A673 (cell line): ENCODE results near the gene STARD5. TPM values are rescaled to one million over a fixed set of nuclear protein-coding genes. Genes with fewer than 3 reads are reported as not detected.

Experiments
- BruUV-seq: library from RNA; stranded (reverse); fragments of 400-500 nt; replicated peaks from 2 replicates; lab custom pipeline; 2021; lab: Mats Ljungman, UMichigan
- CTCF ChIA-PET: fragments of 300-600 bp; sonication (Branson Sonifier 250); formaldehyde crosslinking; loops from one replicate; lab custom pipeline; 2022; ENCODE audit warnings: antibody characterized with exemption; lab: Charles Lee
- POLR2A ChIA-PET: fragments of 300-600 bp; sonication (Branson Sonifier 250); formaldehyde crosslinking; loops from one replicate; lab custom pipeline; 2022; ENCODE audit warnings: antibody characterized with exemption; ENCODE audit not compliant: low non-redundant PET; lab: Charles Lee
- DNase-seq: peaks from one replicate; pipeline ENCODE4 v3.0.0-alpha.2; 2015; ENCODE audit warnings: low spot score
- H3K27ac ChIP-seq: fragments of 200-600 bp; sonication (generic); 2 replicates; pipeline ENCODE4 v1.5.1; 2016; ENCODE audit warnings: mixed run types, low read depth, mild to moderate bottlenecking, mixed read lengths, antibody characterized with exemption, low read length; ENCODE audit not compliant: poor library complexity, severe bottlenecking
- H3K27me3 ChIP-seq: fragments of 200-600 bp; sonication (generic); replicated peaks from 2 replicates; pipeline ENCODE4 v1.6.1; 2017; ENCODE audit warnings: mixed run types, low read depth, mild to moderate bottlenecking, mixed read lengths, antibody characterized with exemption, low read length; ENCODE audit not compliant: insufficient read depth, poor library complexity
- H3K36me3 ChIP-seq: fragments of 200-600 bp; sonication (generic); 2 replicates; pipeline ENCODE4 v1.6.1; 2016; ENCODE audit warnings: mixed run types, mild to moderate bottlenecking, mixed read lengths, antibody characterized with exemption, low read length; ENCODE audit not compliant: insufficient read depth, poor library complexity, severe bottlenecking
- H3K4me1 ChIP-seq: fragments of 200-600 bp; sonication (generic); 2 replicates; pipeline ENCODE4 v1.6.1; 2017; ENCODE audit warnings: mixed run types, mild to moderate bottlenecking, mixed read lengths, antibody characterized with exemption, low read length; ENCODE audit not compliant: insufficient read depth, poor library complexity, severe bottlenecking
- H3K4me3 ChIP-seq: fragments of 200-600 bp; sonication (generic); 2 replicates; pipeline ENCODE4 v1.5.1; 2016; ENCODE audit warnings: low read depth, mixed run types, mild to moderate bottlenecking, mixed read lengths, low read length; ENCODE audit not compliant: poor library complexity, severe bottlenecking
- H3K9me3 ChIP-seq: fragments of 200-600 bp; sonication (generic); 2 replicates; pipeline ENCODE4 v1.6.1; 2016; ENCODE audit warnings: mixed run types, low read depth, mild to moderate bottlenecking, mixed read lengths, antibody characterized with exemption, low read length; ENCODE audit not compliant: poor library complexity, severe bottlenecking
- EZH2 ChIP-seq: fragments of 200-600 bp; sonication (generic); IDR thresholded peaks from 2 replicates; pipeline ENCODE4 v1.6.1; 2017; ENCODE audit warnings: borderline replicate concordance, low read depth, mild to moderate bottlenecking, mixed read lengths, antibody characterized with exemption, low read length; ENCODE audit not compliant: poor library complexity, severe bottlenecking
- intact Hi-C: fragments of 100-400 bp; cut with micrococcal nuclease; formaldehyde crosslinking; loops from one replicate; pipeline ENCODE4 v1.10.0; 2022; ENCODE audit not compliant: unreplicated experiment
- total RNA-seq: library from RNA; stranded (reverse); gene quantifications from 2 replicates; pipeline ENCODE4 v1.2.3, GENCODE V29; 2021
- TF ChIP-seq, protein P1 (sequence below): fragments of 300-800, 200-600 bp; sonication (generic); conservative IDR thresholded peaks from 2 replicates; pipeline ENCODE4 v1.5.1; 2017; ENCODE audit warnings: low read depth, mild to moderate bottlenecking, antibody characterized with exemption, low read length, moderate library complexity, mixed read lengths

The STARD5 gene
- total RNA-seq, 1 experiment from 2014 or later: 0.54 TPM

DNA sequence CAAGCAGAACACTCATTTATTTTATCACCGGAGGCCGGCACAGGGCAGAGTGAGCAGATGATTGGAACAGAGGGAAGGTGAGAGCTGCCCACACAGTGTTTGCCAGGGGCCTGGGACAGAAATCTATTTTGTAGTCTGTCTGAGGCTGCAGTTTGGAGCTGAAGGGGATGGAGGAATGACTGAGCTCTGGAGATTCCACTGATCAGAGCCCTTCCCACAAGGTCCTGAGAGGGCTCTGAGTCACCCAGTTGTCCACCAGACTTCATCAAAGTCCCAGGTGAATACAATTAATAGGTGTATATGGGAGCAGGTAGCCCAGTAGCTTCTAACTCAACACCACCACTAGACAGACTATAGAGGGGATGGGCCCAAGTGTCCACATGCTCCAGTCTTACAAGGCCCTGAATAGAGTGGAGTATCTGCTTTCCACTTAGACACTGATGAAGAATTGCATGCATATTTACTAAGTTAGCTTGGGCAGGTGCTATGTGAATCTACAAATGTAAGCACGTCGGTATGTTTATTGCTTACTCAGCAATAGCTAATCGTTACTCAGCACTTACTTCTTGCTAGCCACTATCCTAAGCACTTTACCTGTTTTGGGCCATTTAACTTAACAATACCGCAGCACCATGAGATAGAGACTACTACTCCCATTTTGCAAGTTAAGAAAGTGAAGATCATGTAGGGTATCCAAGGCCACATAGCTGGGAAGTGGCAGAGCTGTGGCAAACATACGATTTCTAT is 2.7 kb upstream of the STARD5 start:
- Histone ChIP-seq H3K27me3 (no peaks in the 10 kb centered on the region), H3K9me3 (no peaks in the 10 kb centered on the region), H3K36me3 (no peaks in the 10 kb centered on the region), H3K27ac (no peak overlapping the region), H3K4me3 (no peak overlapping the region), H3K4me1 (no peaks in the 10 kb centered on the region)
- ChIA-PET POLR2A (no interaction called here), CTCF (no interaction called here)
- no peak for DNase-seq
- no peak for TF ChIP-seq EZH2
- TF ChIP-seq, protein P1, sequence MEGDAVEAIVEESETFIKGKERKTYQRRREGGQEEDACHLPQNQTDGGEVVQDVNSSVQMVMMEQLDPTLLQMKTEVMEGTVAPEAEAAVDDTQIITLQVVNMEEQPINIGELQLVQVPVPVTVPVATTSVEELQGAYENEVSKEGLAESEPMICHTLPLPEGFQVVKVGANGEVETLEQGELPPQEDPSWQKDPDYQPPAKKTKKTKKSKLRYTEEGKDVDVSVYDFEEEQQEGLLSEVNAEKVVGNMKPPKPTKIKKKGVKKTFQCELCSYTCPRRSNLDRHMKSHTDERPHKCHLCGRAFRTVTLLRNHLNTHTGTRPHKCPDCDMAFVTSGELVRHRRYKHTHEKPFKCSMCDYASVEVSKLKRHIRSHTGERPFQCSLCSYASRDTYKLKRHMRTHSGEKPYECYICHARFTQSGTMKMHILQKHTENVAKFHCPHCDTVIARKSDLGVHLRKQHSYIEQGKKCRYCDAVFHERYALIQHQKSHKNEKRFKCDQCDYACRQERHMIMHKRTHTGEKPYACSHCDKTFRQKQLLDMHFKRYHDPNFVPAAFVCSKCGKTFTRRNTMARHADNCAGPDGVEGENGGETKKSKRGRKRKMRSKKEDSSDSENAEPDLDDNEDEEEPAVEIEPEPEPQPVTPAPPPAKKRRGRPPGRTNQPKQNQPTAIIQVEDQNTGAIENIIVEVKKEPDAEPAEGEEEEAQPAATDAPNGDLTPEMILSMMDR: no peak
- no TSS peak for BruUV-seq
- intact Hi-C loops: no loop called here

DNA sequence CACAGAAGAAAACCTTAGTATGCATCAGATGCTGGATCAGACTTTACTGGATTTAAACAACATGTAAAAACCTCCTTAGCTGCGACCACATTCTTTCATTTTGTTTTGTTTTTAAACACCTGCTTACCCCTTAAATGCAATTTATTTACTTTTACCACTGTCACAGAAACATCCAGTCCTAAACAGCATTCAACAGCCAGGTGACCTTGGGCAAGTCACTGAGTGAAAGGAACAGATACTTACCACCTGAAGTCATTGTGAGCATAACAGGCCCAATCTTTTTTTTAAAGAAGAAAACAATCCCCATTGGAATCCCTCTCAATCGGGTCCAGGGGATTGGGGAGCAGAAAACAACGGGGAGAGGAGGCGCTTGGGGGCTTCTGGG is 390 bp downstream of the STARD5 start:
- POLR2A ChIA-PET: interaction anchor here (0.7 kb wide), 1 partner anchor 1149 kb away, joined by 5 read pairs; no protein-coding TSS in a partner anchor

DNA sequence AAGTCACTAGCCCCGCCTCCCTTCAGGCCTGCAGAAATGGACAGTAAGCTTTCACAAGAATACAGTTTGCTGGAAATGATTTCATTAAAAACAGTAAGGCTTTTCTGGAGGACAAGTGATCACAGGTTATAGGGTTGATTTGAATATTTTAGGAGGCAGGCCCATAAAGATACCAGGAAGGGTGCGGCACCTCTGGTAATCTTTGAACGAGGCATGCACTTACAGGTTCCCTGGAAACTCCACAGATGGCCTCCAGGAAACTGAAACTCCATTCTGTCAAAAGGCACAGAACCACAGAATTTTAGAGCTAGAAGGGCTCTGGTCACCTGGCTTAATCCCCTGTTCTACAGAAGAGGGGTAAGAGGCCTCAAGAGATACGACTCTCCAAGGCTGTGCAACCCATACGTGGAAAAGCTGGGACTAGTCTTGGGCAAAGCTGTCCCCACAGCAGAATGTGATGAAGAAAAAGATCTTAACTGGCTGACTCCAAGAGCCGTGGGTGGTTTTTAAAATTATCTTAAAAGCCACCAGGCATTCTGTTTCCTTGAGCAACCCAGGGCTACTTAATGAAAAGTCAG is 1.2 kb downstream of the STARD5 start:
- BruUV-seq: no TSS peak
- POLR2A ChIA-PET: no interaction called here
- H3K9me3 ChIP-seq: no peaks in the 10 kb centered on the region
- no peak overlapping the region for H3K27ac ChIP-seq
- no peaks in the 10 kb centered on the region for H3K4me1 ChIP-seq
- TF ChIP-seq EZH2: no peak
- TF ChIP-seq, protein P1: no peak
- CTCF ChIA-PET: no interaction called here
- intact Hi-C loops: loop anchor here (5.0 kb wide), 1 partner anchor 45 kb away; no protein-coding TSS in a partner anchor
- no peak overlapping the region for H3K4me3 ChIP-seq
- H3K36me3 ChIP-seq: no peaks in the 10 kb centered on the region
- no peak for DNase-seq
- no peaks in the 10 kb centered on the region for H3K27me3 ChIP-seq

More for the DNA sequence above, 390 bp downstream of the STARD5 start:
- H3K27ac ChIP-seq: no peak overlapping the region
- TF ChIP-seq, protein P1: no peak
- peak overlapping the region; percentile 54 for H3K4me3 ChIP-seq
- TSS peak; percentile 74 for BruUV-seq
- no peaks in the 10 kb centered on the region for H3K4me1 ChIP-seq
- no peak for DNase-seq
- intact Hi-C loops: loop anchor here (5.0 kb wide), 1 partner anchor 46 kb away; no protein-coding TSS in a partner anchor
- no peaks in the 10 kb centered on the region for H3K9me3 ChIP-seq
- no peaks in the 10 kb centered on the region for H3K27me3 ChIP-seq
- no peaks in the 10 kb centered on the region for H3K36me3 ChIP-seq
- CTCF ChIA-PET: interaction anchor here (1.2 kb wide), 1 partner anchor 57 kb away, joined by 6 read pairs; no protein-coding TSS in a partner anchor
